ENCODE data around the gene RFC1.
"Not testable (repeated sequence)": the region's sequence is repeated elsewhere in the genome, so short reads cannot be mapped to it uniquely, and the experiment has no call there.

RFC1 gene

DNA sequence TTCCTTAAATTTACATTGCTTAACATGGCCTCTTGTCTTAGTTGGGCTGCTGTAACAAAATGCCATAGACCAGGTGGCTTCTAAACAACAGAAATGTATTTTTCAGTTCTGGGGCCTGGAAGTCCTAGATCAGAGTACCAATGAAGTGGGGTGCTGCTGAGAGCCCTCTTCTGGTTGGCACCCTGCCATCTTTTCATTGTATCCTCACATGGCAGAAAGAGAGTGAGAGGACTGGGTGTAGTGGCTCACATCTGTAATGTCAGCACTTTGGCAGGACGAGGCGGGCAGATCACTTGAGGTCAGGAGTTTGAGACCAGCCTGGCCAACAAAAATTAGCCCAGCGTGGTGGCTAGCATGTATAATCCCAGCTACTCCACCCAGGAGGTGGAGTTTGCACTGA lies 28.5 kb upstream of the RFC1 start:
- no peak for DNase-seq (ENCODE audit: low read depth)
- TF ChIP-seq, protein P1, sequence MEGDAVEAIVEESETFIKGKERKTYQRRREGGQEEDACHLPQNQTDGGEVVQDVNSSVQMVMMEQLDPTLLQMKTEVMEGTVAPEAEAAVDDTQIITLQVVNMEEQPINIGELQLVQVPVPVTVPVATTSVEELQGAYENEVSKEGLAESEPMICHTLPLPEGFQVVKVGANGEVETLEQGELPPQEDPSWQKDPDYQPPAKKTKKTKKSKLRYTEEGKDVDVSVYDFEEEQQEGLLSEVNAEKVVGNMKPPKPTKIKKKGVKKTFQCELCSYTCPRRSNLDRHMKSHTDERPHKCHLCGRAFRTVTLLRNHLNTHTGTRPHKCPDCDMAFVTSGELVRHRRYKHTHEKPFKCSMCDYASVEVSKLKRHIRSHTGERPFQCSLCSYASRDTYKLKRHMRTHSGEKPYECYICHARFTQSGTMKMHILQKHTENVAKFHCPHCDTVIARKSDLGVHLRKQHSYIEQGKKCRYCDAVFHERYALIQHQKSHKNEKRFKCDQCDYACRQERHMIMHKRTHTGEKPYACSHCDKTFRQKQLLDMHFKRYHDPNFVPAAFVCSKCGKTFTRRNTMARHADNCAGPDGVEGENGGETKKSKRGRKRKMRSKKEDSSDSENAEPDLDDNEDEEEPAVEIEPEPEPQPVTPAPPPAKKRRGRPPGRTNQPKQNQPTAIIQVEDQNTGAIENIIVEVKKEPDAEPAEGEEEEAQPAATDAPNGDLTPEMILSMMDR (conservative IDR thresholded peaks at IDR 0.05; ENCODE audit: low read length) = no peak
- H3K4me3 ChIP-seq (ENCODE audit: low read length) = no peak overlapping the region

GRCh38 chr4:39390603-39391002 lies 24.4 kb upstream of the RFC1 start:
- no peak overlapping the region for H3K4me3 ChIP-seq (ENCODE audit: low read length)
- TF ChIP-seq, protein P1 (conservative IDR thresholded peaks at IDR 0.05; ENCODE audit: low read length) = no peak
- no peak for DNase-seq (ENCODE audit: low read depth)

DNA sequence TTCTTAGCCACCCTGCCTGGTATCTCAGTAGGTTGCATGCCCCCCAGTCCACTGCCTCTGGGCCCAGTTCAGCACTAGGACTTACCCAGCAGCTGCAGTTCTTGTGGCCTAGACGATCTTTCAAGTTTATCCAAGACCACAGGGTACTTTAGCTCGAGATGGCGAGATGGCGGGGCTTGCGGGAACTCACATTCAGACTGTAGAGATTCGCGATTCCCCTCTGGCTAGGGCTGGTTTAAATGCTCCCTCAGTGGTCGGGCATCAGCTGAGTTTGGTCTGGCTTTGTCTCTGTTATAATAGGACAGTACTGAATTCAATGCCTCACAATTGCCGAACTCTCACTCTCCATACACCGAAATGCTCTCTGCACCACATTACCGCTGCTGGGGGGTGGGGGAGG lies 18.4 kb upstream of the RFC1 start:
- no peak overlapping the region for H3K4me3 ChIP-seq (ENCODE audit: low read length)
- TF ChIP-seq, protein P1 (conservative IDR thresholded peaks at IDR 0.05; ENCODE audit: low read length) = no peak
- DNase-seq (ENCODE audit: low read depth) = no peak

- TF ChIP-seq, protein P1 (conservative IDR thresholded peaks at IDR 0.05; ENCODE audit: low read length) = no peak
These were observed 17.5 kb upstream of the RFC1 start for GRCh38 chr4:39383690-39384089.

DNA sequence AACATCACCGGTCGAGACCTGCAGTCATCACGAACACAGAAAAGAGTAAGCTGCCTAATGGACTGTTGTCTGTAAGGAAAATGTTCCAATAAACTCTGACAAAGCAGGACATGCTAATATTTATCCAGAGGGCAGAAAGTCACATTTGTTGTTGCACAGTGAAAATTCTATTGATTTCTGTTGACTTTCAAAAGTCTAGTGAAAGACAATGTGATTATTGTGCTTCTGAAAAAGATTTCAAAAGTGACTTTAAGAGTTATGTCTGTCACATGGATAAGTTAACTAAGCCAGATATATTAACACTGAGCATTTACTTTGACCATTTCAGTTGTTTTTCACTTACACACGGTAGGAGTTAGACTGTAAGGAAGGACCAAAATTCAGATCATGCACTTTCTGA lies 9.3 kb upstream of the RFC1 start:
- TF ChIP-seq, protein P1 (conservative IDR thresholded peaks at IDR 0.05; ENCODE audit: low read length) = no peak
- no peak for DNase-seq (ENCODE audit: low read depth)
- no peak overlapping the region for H3K4me3 ChIP-seq (ENCODE audit: low read length)

More at GRCh38 chr4:39383690-39384089, 17.5 kb upstream of the RFC1 start:
- DNase-seq (ENCODE audit: low read depth) = no peak
- no peak overlapping the region for H3K4me3 ChIP-seq (ENCODE audit: low read length)

- not testable (repeated sequence) for H3K4me3 ChIP-seq (ENCODE audit: low read length); DNase-seq (ENCODE audit: low read depth)
These were observed 5.0 kb upstream of the RFC1 start for GRCh38 chr4:39371209-39371608.

DNA sequence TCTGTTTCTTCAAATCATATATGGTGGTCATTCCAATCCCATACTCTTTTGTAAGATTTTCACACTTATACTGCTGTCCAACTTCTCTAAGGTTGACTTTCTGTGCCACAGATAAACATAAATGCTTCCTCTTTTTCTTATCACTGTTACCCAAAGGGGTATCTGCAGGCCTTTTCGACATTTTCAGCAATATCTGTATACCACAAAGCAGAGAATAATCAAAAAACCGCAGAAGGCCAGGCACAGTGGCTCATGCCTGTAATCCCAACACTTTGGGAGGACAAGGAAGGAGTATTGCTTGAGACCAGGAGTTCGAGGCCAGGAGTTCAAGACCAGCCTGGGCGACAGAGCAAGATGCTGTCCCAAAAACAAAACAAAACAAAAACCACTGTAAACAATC lies 3.1 kb upstream of the RFC1 start:
- TF ChIP-seq, protein P1 (conservative IDR thresholded peaks at IDR 0.05; ENCODE audit: low read length) = no peak
- no peak overlapping the region for H3K4me3 ChIP-seq (ENCODE audit: low read length)
- no peak for DNase-seq (ENCODE audit: low read depth)

DNA sequence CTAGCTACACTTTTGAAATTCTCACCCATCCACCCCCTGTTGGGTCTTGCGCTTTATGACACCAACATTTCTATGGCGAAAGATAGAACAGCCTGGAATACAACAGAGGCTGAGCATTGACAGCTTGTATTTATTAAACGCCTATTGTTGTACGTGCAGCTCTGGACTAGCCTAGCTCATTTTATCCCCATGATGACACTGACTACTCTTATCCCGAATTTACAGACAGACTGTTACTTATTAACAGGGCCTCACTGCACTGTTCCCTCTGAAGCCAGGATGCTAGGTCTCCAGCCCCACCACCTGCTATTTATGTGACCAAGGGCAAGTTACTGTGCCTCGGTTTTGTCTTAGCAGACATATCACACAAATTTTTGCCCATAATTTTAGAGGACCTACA lies 1.0 kb upstream of the RFC1 start:
- TF ChIP-seq, protein P1 (conservative IDR thresholded peaks at IDR 0.05; ENCODE audit: low read length) = no peak
- H3K4me3 ChIP-seq (ENCODE audit: low read length) = no peak overlapping the region
- no peak for DNase-seq (ENCODE audit: low read depth)
